SK-MEL-5 (cell line): ENCODE data around the gene BICDL2. TPM values are rescaled to one million over a fixed set of nuclear protein-coding genes. Genes with fewer than 3 reads are reported as not detected.
A peak's percentile ranks its signal among the peaks of the same experiment; 100 is the strongest.

Experiments
- DNase-seq: peaks from one replicate; pipeline ENCODE4 v3.0.0-alpha.2; 2016; ENCODE audit warnings: low read depth, low spot score
- in situ Hi-C: cut with HindIII; loops from 2 replicates; pipeline ENCODE4 v1.10.0; 2016; ENCODE audit warnings: low sequenced_read_pairs, high pct_unique_total_duplicates, low pct_unique_long_range_greater_than_20kb
- small RNA-seq, 2 experiments: library from RNA; depleted of rRNA; stranded (forward); fragments of <200 nt; gene quantifications; one replicate each; pipeline ENCODE3, GENCODE V24; 2014
- total RNA-seq: library from RNA; depleted of rRNA; stranded (reverse); fragments of >200 nt; shearing (Covaris generic); gene quantifications from 2 replicates; pipeline ENCODE4 v1.2.3, GENCODE V29; 2014; rRNA removed

Gene BICDL2
- total RNA-seq, 1 experiment from 2014 or later = 0.24 TPM

GRCh38 chr16:2983706-2984136 lies 53.0 kb downstream of the BICDL2 start:
- peak; percentile 75 for DNase-seq
- in situ Hi-C loops = no loop called here

DNA sequence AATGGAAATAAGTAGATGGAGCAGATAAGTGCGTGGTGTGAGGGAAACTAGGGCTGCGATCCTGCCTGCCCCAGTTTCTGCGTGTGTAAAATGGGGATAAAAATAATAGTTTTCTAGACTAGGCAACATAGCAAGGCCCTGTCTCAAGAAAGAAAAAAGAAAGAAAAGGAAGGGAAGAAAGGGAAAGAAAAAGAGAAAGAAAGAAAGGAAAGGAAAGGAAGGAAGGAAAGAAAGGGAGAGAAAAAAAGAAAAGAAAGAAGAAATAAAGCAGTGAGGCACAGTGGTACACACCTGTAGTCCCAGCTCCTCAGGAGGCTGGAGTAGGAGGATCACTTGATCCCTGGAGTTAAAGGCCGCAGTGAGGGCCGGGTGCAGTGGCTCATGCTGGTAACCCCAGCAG lies 54.3 kb downstream of the BICDL2 start:
- no peak for DNase-seq
- in situ Hi-C loops = no loop called here

DNA sequence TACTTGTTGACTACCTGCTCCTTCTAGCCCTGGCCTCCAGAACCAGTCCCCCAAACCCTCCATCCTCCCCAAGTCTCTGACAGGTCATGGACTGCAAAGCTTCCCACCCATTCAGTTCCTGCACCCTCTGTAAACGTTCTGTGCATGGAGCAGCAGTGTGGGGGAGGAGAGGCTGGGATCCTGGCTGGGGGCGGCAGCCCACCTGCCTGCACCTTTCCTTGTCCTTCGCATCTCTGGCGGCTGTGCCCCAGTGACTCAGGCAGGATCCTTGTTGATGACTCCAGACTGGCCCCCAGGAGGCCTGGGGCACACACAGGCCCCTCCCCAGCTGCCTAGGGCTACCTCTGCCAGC lies 54.9 kb downstream of the BICDL2 start:
- DNase-seq = no peak
- in situ Hi-C loops = no loop called here

GRCh38 chr16:2981177-2981898 lies 55.4 kb downstream of the BICDL2 start:
- in situ Hi-C loops = no loop called here

DNA sequence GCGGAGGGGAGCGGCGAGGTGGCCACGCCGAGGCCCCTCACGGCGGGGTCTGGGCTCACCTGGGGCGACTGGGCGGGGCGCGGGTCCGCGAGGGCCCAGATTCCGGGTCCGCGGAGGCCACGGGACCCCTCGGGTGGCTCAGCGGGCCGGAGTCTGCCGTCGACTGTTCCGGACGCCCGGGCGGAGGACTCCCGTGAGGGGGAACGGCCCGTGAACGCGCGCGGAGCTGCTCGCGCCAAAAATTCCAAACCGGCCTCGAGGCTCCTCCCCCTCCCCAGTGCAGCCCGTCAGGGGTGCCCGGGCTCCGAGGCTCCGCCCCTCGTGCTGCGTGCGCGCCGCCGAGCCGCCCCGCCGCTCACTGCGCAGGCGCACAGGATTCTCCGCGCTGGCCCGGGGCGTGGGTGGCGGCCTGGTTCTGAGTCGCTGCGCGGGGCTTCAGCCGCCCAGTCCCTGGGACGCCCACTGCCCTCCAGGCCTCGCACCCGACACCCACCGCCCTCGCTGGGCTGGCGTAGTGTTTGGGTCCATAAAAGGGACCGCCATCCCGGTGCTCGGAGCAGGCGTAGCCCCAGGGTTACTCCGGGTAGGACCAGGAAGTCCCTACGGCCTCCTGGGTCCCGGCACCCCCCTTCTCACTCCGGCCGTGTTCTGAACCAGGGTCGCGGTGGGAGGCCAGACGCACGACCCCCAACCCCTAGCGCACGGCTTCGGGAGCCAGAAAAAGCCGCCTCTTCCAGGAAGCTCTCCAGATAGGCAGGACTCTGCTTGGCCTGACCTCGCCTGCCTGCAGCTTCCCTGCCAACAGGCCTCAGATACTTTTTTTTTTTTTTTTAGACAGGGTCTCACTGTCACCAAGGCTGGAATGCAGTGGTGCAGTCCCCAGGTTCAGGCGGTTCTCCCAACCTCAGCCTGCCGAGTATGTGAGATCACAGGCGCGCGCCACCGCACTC lies 56.2 kb downstream of the BICDL2 start, which contains the start of gene PKMYT1:
Gene PKMYT1, minus strand, starts transcription at position 220 of the 950 bp plus-strand sequence. CDS start 789 bp downstream, outside the sequence.
- DNase-seq = peak; percentile 83
- in situ Hi-C loops = no loop called here

More at GRCh38 chr16:2981177-2981898, 55.4 kb downstream of the BICDL2 start:
- DNase-seq = no peak

DNA sequence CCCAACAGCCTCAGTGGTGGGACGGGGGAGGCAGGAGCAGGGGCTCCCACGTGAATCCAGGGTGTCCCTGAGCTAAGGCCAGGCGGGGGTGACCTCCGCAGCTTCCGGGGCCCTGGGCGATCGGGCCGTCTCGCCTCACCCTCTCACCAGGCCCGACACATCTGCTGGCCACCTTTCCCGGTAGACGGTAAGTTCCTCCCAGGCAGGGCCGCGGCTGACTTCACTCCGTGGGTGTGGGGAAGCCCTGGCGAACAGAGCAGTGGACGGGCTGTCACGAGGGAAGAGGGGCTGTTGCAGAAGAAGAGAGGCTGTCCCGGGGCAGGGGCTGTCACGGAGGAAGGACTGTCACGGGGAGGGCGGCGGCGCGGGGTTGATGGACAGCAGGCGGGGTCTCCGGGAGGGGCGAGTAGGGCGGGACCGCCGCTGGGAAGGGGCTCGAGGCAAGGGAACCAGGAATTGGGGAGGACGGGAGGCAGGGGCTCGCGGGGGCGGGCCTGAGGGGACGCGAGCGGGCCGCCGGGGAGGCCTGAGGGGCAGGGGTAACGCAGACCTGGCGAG lies 57.0 kb downstream of the BICDL2 start:
- DNase-seq = no peak
- in situ Hi-C loops = no loop called here

Small RNAs within 50 kb of the gene (small RNA-seq; reads per million reads assigned to genes)
- gene LINC00514 = 0 reads per million in 2 experiments
- gene RNU1-22P = 0.08 to 0.48 reads per million in 2 experiments

Other genes starting within 250 kb of the BICDL2 start
- 0.24 and 1.0 TPM in 2 replicates for gene PRSS33, start 249.4 kb downstream of the BICDL2 start, total RNA-seq
- not detected in 2 replicates for gene PRSS41, start 238.5 kb downstream of the BICDL2 start, total RNA-seq
- gene PRSS21, start 219.7 kb downstream of the BICDL2 start, total RNA-seq = not detected in 2 replicates
- not detected in 2 replicates for gene ZG16B, start 206.6 kb downstream of the BICDL2 start, total RNA-seq
- not detected in 2 replicates for gene PRSS22, start 178.8 kb downstream of the BICDL2 start, total RNA-seq
- 30.3 and 31.8 TPM in 2 replicates for gene FLYWCH2, start 153.7 kb downstream of the BICDL2 start, total RNA-seq
- gene FLYWCH1, start 125.0 kb downstream of the BICDL2 start, total RNA-seq = 19.3 and 25.8 TPM in 2 replicates
- gene KREMEN2, start 72.7 kb downstream of the BICDL2 start, total RNA-seq = 3.7 and 4.5 TPM in 2 replicates
- gene PAQR4, start 67.6 kb downstream of the BICDL2 start, total RNA-seq = 24.5 and 30.3 TPM in 2 replicates
- gene PKMYT1, start 56.5 kb downstream of the BICDL2 start, total RNA-seq = 12.5 and 13.8 TPM in 2 replicates
- gene CLDN9, start 24.0 kb downstream of the BICDL2 start, total RNA-seq = not detected in 2 replicates
- gene CLDN6, start 18.8 kb downstream of the BICDL2 start, total RNA-seq = not detected in 2 replicates
- gene TNFRSF12A, start 16.6 kb downstream of the BICDL2 start, total RNA-seq = 34.3 and 41.2 TPM in 2 replicates
- gene HCFC1R1, start 13.0 kb downstream of the BICDL2 start, total RNA-seq = 11.0 and 12.3 TPM in 2 replicates
- gene THOC6, start 12.9 kb downstream of the BICDL2 start, total RNA-seq = 15.4 and 24.3 TPM in 2 replicates
- 0.03 TPM in 1 of 2 replicates, not detected in the other for gene MMP25, start 9.6 kb upstream of the BICDL2 start, total RNA-seq
- not detected in 2 replicates for gene IL32, start 28.7 kb upstream of the BICDL2 start, total RNA-seq
- 0.13 TPM in 1 of 2 replicates, not detected in the other for gene ZSCAN10, start 62.4 kb upstream of the BICDL2 start, total RNA-seq
- gene ZNF205, start 75.6 kb upstream of the BICDL2 start, total RNA-seq = 13.6 and 14.3 TPM in 2 replicates
- 0.85 and 1.8 TPM in 2 replicates for gene ZNF213, start 98.1 kb upstream of the BICDL2 start, total RNA-seq
- gene OR1F1, start 151.3 kb upstream of the BICDL2 start, total RNA-seq = 0.21 TPM in 1 of 2 replicates, not detected in the other
- gene ZNF200, start 198.2 kb upstream of the BICDL2 start, total RNA-seq = 9.4 and 11.5 TPM in 2 replicates
- not detected in 2 replicates for gene MEFV, start 219.7 kb upstream of the BICDL2 start, total RNA-seq
- gene ZNF263, start 246.5 kb upstream of the BICDL2 start, total RNA-seq = 42.9 and 48.0 TPM in 2 replicates